ENCODE results near the gene TOB2.

TOB2 gene, protein sequence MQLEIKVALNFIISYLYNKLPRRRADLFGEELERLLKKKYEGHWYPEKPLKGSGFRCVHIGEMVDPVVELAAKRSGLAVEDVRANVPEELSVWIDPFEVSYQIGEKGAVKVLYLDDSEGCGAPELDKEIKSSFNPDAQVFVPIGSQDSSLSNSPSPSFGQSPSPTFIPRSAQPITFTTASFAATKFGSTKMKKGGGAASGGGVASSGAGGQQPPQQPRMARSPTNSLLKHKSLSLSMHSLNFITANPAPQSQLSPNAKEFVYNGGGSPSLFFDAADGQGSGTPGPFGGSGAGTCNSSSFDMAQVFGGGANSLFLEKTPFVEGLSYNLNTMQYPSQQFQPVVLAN

DNA sequence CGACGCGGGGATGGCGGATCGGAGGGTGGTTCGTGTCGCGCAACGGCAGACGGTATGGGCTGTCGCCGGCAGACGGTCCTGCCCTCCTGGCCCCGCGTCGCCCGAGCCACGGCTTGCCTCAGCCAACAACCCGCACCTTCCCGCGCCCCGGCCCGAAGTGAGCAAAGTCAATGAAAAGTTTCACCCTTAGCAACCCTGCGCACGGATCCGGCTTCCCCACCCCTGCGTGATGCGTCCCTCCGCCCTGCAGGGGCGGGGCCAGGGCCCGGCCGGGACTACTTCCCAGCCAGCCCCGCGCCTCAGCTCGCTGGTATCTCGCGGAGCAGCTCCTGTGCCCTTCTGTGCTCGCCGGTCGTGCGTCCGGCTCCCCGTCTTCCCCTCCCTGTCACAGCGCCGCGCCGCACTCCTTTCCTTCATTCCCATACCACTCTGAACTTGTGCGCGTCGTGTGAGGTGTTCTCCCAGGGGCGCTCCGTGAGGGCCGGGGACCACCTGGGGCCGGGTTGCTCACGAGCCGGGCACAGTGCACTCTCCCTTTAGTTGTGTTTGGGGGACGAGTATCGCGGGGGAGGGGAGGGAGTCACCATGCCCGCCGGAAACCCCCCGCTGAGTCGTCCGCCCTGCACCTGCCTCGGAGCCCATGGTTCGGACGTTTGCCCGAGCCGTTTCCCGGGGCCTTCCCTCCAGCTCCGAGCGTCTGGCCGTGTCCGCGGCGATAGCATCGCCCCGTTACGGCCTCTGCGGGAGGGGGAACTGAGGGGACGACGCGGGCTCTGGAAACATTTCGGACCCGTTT lies at the start of gene TOB2:
Gene TOB2, minus strand, starts transcription at position 163 of the 796 bp plus-strand sequence. CDS start 9,456 bp downstream, outside the sequence.
- peak; percentile 86 to 90 for DNase-seq

GRCh38 chr22:41491374-41492100 lies 44.9 kb upstream of the TOB2 start:
- DNase-seq: no peak

- no peak for DNase-seq
Observed at GRCh38 chr22:41488596-41489385, 42.2 kb upstream of the TOB2 start.

DNA sequence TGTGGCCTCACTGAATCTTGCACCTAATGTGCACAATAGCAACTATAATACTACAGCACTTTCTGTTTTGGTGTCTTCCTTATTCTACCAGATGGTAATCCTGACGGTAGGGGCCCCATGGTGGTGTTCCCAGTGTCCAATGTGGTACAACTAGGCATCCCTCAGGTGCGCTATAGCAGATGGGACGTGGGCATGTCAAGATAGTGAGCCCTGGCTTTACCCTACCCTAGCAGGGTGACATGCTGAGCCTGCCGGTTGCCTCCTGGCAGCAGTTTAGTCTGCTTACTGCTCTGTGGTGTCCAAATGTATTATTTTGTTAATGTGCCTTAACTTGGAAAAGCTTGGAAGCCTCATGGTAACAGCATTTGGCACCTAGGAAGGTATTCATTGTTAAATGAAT lies 41.5 kb upstream of the TOB2 start:
- DNase-seq: no peak

GRCh38 chr22:41487037-41487935 lies 40.7 kb upstream of the TOB2 start:
- no peak for DNase-seq

- DNase-seq: no peak
Observed at GRCh38 chr22:41485033-41485432, 38.4 kb upstream of the TOB2 start.

DNA sequence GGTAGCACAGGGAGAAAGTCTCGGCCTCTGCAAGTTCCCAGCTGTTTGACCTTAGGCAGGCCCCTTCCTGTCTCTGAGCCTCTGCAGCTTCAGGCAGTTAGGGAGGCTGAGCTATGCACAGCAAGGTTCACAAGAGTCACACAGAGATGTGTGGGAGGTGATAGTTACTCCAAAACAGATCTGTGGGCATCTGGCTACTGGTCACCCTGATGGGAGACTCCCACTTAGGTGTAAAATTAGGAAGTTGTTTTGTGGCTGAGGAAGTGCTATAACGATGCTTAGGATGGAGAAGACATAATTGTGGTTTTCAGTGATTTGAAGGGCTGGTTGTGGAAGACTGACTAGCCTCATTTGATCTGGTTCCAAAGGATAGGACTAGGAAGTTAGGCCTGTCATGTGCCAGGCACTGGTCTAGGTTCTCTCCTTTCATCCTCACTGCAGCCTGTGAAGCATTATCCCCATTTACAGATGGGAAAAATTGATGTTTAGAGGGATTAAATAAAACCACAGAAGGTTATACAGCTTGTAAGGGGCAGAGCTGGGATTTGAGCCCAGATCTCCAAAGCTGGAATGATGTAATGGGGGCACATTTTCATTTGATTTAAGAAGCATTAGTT lies 35.8 kb upstream of the TOB2 start:
- no peak for DNase-seq

DNA sequence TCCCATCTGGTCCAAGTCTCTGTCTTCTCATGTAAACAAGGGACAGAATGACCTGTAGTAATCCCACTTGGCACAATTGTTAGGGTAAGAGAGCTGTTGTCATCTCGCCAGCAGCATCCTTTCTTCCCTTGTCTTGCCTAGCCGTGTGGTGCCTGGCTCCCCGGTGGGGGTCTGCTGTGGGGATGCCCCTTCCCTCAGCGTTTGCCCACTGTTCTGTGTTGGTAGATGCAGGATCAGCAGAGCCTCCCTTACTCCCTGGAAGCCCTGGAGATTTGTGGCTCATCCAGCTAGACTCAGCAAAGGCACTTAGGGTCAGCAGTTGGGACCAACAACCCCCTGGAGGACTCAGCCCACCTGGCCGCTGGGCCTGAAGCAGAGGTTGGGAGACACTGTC lies 35.3 kb upstream of the TOB2 start:
- DNase-seq: no peak

- DNase-seq: no peak
Observed at GRCh38 chr22:41481131-41481830, 34.7 kb upstream of the TOB2 start.

GRCh38 chr22:41480397-41480735 lies 33.8 kb upstream of the TOB2 start:
- no peak for DNase-seq

DNA sequence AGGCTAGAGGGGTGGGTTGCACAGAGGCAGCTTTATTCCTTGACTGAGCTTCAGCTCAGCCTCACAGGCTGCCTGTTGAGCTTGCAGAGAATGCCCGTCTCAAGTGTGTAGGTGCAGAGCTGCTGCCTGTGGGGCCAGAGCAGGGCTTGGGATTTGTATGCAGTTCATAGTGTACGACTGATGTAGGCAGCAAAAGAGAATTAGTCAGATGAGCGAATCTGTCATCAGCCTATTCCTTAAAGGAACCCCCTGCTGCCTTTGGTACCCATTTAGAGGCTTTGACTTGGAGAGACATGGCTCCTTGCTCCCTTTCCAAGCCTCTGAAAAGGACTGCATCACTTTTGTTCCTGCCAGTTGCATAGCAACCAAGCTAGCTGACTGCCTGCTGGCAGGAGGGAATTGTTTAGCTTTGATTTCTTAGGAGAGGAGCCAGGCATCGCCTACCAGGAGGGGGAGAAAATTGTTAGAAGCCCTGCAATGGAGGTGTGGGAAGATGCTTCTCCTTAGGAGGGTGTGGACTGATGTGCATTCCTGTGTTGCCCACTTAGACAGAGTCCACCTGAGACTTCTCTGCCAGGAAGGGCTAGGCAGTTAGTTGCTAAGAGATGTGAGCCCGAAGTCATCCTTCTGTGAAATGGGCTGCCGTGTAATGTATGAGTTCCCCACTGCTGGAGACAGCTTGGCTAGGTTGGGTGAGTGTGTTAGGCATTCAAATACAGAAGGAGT lies 33.2 kb upstream of the TOB2 start:
- DNase-seq: no peak

GRCh38 chr22:41478891-41479521 lies 32.4 kb upstream of the TOB2 start:
- no peak for DNase-seq

DNA sequence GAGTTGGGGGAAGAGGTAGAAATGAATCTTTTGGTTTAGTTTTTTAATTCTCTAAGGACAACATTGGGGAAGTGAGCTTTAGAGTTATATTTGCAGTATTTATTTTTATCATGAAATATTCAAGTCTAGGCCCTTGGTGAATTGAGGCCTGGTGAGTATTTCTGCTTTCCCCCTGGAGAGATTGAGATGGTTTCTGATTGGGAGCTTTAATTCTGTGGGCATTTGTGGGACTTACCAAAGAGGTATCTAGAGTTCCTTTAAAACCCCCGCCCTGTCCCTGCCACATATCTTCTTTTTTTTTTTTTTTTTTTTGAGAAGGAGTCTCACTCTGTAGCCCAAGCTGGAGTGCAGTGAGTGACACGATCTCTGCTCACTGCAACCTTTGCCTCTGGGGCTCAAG lies 31.9 kb upstream of the TOB2 start:
- DNase-seq: no peak

GRCh38 chr22:41474872-41475451 lies 28.4 kb upstream of the TOB2 start:
- DNase-seq: no peak

- no peak for DNase-seq
Observed at GRCh38 chr22:41471568-41471967, 25.0 kb upstream of the TOB2 start.

- no peak for DNase-seq
Observed at GRCh38 chr22:41470886-41471285, 24.3 kb upstream of the TOB2 start.

DNA sequence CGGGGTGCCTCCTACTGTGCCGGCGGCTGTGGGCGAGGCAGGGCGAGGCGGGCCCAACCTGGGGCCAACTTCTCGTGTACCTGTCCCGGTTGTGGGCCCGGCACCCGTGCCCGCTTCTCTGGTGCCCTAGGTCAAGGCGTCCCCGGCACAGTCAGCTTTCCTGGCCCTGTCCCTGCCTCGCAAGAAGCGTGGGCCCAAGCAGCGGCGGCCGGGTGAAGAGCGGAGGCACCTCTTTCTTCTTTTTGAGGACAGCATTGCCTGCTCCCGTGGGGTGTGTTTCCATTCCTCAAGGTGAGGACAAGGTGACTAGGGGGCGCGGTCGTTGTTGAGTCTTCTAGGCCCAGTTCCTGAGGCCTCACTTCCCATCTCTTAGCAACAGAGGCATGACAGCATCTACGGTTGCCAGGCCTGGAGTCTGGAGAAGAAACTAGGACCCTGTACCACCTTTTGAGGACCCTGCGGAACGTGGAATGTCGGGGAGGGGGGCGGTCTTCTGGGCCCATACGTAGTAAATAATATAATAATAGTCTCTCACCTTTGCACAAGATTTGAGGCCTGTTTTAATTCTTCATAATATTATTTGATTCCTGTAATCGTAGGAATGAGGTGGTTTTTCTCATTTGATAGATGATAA lies 22.7 kb upstream of the TOB2 start:
- peak in 1 of 2 experiments; percentile 24 for DNase-seq

- peak; percentile 95 to 96 for DNase-seq
Observed at GRCh38 chr22:41468381-41469217, 22.0 kb upstream of the TOB2 start, which contains the start of the genes ACO2 and PHF5A. Gene ACO2, plus strand, starts transcription at chr22:41469117. Its CDS starts 30 bp downstream, at chr22:41469147. Gene PHF5A, minus strand, starts transcription at chr22:41468692. Its CDS starts 39 bp downstream, at chr22:41468653.

Measured in SHP77 (cell line).